NCI-H524 (cell line): ENCODE results near the gene BLACAT1.

Source experiments
- DNase-seq, 2 experiments: peaks; one replicate each; lab custom pipeline; 2025; lab: John Stamatoyannopoulos, UW

BLACAT1 gene

GRCh38 chr1:205456868-205457745, 1.3 kb upstream of the BLACAT1 start:
- DNase-seq = peak; percentile 38 to 56

GRCh38 chr1:205456383-205456867, 580 bp upstream of the BLACAT1 start:
- peak in 1 of 2 experiments; percentile 14 for DNase-seq

GRCh38 chr1:205454903-205455335, 926 bp downstream of the BLACAT1 start:
- no peak for DNase-seq

GRCh38 chr1:205453466-205453865, 2.4 kb downstream of the BLACAT1 start:
- DNase-seq = no peak

- DNase-seq = no peak
These were observed 2.9 kb downstream of the BLACAT1 start for GRCh38 chr1:205452933-205453332.

- no peak for DNase-seq
These were observed 3.5 kb downstream of the BLACAT1 start for GRCh38 chr1:205452364-205452763.

GRCh38 chr1:205451759-205452164, 4.1 kb downstream of the BLACAT1 start:
- DNase-seq = no peak

GRCh38 chr1:205451202-205451601, 4.6 kb downstream of the BLACAT1 start:
- DNase-seq = no peak

GRCh38 chr1:205450448-205450847, 5.4 kb downstream of the BLACAT1 start:
- DNase-seq = no peak

- no peak for DNase-seq
These were observed 5.9 kb downstream of the BLACAT1 start for GRCh38 chr1:205449750-205450443.

GRCh38 chr1:205449254-205449749, 6.5 kb downstream of the BLACAT1 start:
- DNase-seq = no peak

GRCh38 chr1:205448540-205449253, 7.1 kb downstream of the BLACAT1 start:
- no peak for DNase-seq

- DNase-seq = no peak
These were observed 8.1 kb downstream of the BLACAT1 start for GRCh38 chr1:205447457-205448341.

- DNase-seq = no peak
These were observed 9.0 kb downstream of the BLACAT1 start for GRCh38 chr1:205446828-205447227.

GRCh38 chr1:205445646-205445935, 10.3 kb downstream of the BLACAT1 start:
- peak in 1 of 2 experiments; percentile 30 for DNase-seq

- peak; percentile 90 to 95 for DNase-seq
These were observed 10.8 kb downstream of the BLACAT1 start for GRCh38 chr1:205444931-205445645.

GRCh38 chr1:205444300-205444930, 11.4 kb downstream of the BLACAT1 start:
- no peak for DNase-seq

GRCh38 chr1:205443585-205444299, 12.1 kb downstream of the BLACAT1 start:
- no peak for DNase-seq

- DNase-seq = peak in 1 of 2 experiments; percentile 58
These were observed 13.7 kb downstream of the BLACAT1 start for GRCh38 chr1:205442051-205442725.
